ENCODE measurements around the gene MRPS34.
A peak's percentile ranks its signal among the peaks of the same experiment; 100 is the strongest.

Gene MRPS34

DNA sequence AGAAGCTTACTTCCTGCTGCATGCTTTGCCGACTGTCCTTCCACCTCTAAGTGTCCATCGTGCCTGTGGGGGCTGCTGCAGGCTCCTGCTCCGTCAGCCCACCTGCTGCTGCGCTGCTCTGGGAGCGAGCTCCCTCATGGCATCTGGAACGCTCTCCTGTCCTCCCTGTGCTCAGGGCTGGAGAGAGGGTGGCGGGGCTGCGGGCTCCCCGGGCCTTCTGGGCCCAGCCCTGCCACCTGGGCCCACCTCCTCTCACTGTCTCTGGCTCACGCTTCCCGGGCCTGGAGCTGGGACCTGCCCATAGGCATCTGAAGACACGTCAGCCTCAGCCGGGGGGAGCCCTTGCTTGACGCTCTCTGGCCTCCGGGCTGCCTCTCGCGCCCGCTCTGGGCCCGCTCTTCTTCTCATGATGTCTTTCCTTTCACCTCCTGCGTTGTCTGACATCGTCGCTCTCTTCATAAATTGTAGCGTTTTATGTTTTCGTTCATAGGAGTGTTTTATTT is 28.5 kb downstream of the MRPS34 start (continued):
- no peak for TF ChIP-seq ZNF202 (tag by site-specific recombination; IDR thresholded peaks at IDR 0.05; ENCODE audit: borderline replicate concordance)
- no peak for TF ChIP-seq ZNF529 (tag by site-specific recombination; IDR thresholded peaks at IDR 0.05; ENCODE audit: insufficient replicate concordance)
- no peak for TF ChIP-seq KLF16 (tag by site-specific recombination; IDR thresholded peaks at IDR 0.05)
- no peak for TF ChIP-seq ZFP37 (tag by site-specific recombination; IDR thresholded peaks at IDR 0.05)
- TF ChIP-seq GLI4 (tag by site-specific recombination; IDR thresholded peaks at IDR 0.05), result no peak

GRCh38 chr16:1743376-1744337 is 29.3 kb downstream of the MRPS34 start:
- TF ChIP-seq ZIC2 (tag by site-specific recombination; IDR thresholded peaks at IDR 0.05), result peak; percentile 48
- TF ChIP-seq ZNF175 (tag by site-specific recombination; IDR thresholded peaks at IDR 0.05), result no peak
- Histone ChIP-seq H3K4me3 (ENCODE audit: low read depth, low read length) (no peak overlapping the region), H3K9me3 (ENCODE audit: control insufficient read depth, insufficient read depth, low read depth, low read length) (no peaks in the 10 kb centered on the region), H3K36me3 (ENCODE audit: control insufficient read depth in 2 of 2, insufficient read depth in 1 of 2, low read length in 2 of 2) (peaks cover 0 to 79% of the 10 kb centered on the region in 2 experiments; a peak in 1 of 3 replicates), H3K4me1 (ENCODE audit: control insufficient read depth, insufficient read depth, low read length) (no peaks in the 10 kb centered on the region), H3K27ac (ENCODE audit: extremely low read depth, low read depth, low read length) (no peak overlapping the region)
- ChIA-PET POLR2A (interaction anchor here (0.5 kb wide), 1 partner anchor 38 kb away, joined by 3 read pairs; no protein-coding TSS in a partner anchor), CTCF (interaction anchor here (1.3 kb wide), 1 partner anchor 37 kb away, joined by 3 read pairs; the partner anchor contains the start of gene MAPK8IP3)

DNA sequence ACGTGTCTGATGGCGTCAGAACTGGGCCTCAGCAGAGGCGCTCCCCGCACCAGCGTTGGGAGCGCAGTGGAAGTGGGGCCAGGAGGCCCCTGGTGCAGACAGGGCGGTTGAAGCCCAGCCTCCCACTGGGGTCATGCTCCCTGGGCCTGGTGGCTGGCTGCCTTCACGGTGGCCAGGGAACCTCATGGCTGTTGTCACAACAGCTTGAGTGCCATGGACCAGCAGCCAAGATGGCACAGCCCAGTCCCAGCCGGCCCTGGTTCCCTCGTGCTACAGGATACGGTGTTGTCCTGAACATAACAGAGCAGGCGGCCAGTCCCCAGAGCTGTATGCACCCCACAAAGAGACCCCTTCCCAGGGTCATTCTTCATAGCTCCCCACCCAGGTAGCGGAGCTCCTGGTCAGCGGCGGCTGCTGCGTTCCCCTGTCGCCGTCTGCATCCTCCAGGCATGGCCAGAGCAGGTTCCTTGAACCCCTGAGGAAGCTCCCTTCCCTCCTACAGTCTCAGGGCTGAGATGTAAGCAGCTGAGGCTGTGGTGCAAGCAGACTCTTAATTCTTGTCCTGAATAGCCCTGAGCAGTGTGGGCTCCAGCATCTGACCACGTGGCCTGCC is 31.3 kb downstream of the MRPS34 start:
- no peak overlapping the region for H3K27ac ChIP-seq (ENCODE audit: extremely low read depth, low read depth, low read length)
- POLR2A ChIA-PET, result no interaction called here
- H3K4me3 ChIP-seq (ENCODE audit: low read depth, low read length), result no peak overlapping the region
- H3K4me1 ChIP-seq (ENCODE audit: control insufficient read depth, insufficient read depth, low read length), result no peaks in the 10 kb centered on the region
- TF ChIP-seq ZNF776 (tag by site-specific recombination; IDR thresholded peaks at IDR 0.05; ENCODE audit: borderline replicate concordance) (no peak), FEZF1 (tag by site-specific recombination; IDR thresholded peaks at IDR 0.05) (no peak), ZNF26 (tag by site-specific recombination; IDR thresholded peaks at IDR 0.05) (no peak)
- H3K36me3 ChIP-seq (ENCODE audit: control insufficient read depth in 2 of 2, insufficient read depth in 1 of 2, low read length in 2 of 2), result peaks cover 0 to 59% of the 10 kb centered on the region in 2 experiments; a peak in 1 of 3 replicates
- H3K9me3 ChIP-seq (ENCODE audit: control insufficient read depth, insufficient read depth, low read depth, low read length), result no peaks in the 10 kb centered on the region
- CTCF ChIA-PET, result no interaction called here

DNA sequence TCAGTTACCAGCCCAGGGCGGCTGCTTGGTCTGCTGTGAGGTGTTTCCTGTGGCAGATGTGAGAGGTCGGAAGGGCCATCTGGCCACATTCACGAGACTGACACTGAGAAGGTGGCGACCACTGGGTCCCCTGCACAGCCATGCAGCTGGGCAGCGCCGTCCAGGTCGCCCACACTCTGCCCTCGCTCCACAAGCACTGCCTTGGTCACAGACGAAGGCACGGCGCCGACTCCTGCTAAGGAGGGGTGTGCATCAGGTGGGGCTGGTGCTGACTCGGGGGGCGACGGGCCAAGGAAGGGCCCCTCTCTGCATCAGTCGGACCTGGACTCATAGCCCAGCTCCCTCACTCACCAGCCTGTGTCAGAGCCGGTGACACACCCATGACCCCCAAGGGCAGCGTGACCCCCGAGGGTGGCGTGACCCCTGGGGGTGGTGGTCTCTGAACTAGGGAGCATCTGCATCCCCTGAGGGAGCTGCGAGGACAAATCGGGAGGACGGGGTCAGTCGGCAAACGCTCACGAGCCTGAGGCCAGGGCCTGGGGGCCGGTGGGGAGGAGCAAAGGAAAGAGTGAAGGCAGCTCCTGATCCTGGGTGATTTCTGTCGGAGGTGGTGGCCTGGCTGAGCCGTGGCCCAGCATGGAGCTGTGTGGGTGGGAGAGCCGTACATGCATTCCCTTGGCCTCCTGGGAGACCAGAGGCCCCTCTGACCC is 32.0 kb downstream of the MRPS34 start:
- CTCF ChIA-PET, result no interaction called here
- Histone ChIP-seq H3K4me1 (ENCODE audit: control insufficient read depth, insufficient read depth, low read length) (no peaks in the 10 kb centered on the region), H3K4me3 (ENCODE audit: low read depth, low read length) (no peak overlapping the region), H3K36me3 (ENCODE audit: control insufficient read depth in 2 of 2, insufficient read depth in 1 of 2, low read length in 2 of 2) (peaks cover 0 to 56% of the 10 kb centered on the region in 2 experiments; a peak in 1 of 3 replicates), H3K9me3 (ENCODE audit: control insufficient read depth, insufficient read depth, low read depth, low read length) (no peaks in the 10 kb centered on the region), H3K27ac (ENCODE audit: extremely low read depth, low read depth, low read length) (no peak overlapping the region)
- no peak for TF ChIP-seq ZSCAN23 (tag by site-specific recombination; IDR thresholded peaks at IDR 0.05)
- TF ChIP-seq ZBTB8A (tag by site-specific recombination; IDR thresholded peaks at IDR 0.05), result no peak
- TF ChIP-seq ZNF19 (tag by site-specific recombination; IDR thresholded peaks at IDR 0.05; ENCODE audit: low read depth), result no peak
- TF ChIP-seq, protein P1, sequence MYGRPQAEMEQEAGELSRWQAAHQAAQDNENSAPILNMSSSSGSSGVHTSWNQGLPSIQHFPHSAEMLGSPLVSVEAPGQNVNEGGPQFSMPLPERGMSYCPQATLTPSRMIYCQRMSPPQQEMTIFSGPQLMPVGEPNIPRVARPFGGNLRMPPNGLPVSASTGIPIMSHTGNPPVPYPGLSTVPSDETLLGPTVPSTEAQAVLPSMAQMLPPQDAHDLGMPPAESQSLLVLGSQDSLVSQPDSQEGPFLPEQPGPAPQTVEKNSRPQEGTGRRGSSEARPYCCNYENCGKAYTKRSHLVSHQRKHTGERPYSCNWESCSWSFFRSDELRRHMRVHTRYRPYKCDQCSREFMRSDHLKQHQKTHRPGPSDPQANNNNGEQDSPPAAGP (tag by site-specific recombination; IDR thresholded peaks at IDR 0.05), result no peak
- TF ChIP-seq ZBTB48 (tag by site-specific recombination; IDR thresholded peaks at IDR 0.05), result no peak
- no peak for TF ChIP-seq ZNF610 (tag by site-specific recombination; IDR thresholded peaks at IDR 0.05; ENCODE audit: borderline replicate concordance)
- TF ChIP-seq, protein P2, sequence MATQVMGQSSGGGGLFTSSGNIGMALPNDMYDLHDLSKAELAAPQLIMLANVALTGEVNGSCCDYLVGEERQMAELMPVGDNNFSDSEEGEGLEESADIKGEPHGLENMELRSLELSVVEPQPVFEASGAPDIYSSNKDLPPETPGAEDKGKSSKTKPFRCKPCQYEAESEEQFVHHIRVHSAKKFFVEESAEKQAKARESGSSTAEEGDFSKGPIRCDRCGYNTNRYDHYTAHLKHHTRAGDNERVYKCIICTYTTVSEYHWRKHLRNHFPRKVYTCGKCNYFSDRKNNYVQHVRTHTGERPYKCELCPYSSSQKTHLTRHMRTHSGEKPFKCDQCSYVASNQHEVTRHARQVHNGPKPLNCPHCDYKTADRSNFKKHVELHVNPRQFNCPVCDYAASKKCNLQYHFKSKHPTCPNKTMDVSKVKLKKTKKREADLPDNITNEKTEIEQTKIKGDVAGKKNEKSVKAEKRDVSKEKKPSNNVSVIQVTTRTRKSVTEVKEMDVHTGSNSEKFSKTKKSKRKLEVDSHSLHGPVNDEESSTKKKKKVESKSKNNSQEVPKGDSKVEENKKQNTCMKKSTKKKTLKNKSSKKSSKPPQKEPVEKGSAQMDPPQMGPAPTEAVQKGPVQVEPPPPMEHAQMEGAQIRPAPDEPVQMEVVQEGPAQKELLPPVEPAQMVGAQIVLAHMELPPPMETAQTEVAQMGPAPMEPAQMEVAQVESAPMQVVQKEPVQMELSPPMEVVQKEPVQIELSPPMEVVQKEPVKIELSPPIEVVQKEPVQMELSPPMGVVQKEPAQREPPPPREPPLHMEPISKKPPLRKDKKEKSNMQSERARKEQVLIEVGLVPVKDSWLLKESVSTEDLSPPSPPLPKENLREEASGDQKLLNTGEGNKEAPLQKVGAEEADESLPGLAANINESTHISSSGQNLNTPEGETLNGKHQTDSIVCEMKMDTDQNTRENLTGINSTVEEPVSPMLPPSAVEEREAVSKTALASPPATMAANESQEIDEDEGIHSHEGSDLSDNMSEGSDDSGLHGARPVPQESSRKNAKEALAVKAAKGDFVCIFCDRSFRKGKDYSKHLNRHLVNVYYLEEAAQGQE (tag by site-specific recombination; IDR thresholded peaks at IDR 0.05), result no peak
- no peak for TF ChIP-seq ZNF239 (tag by site-specific recombination; IDR thresholded peaks at IDR 0.05)
- TF ChIP-seq ZNF623 (tag by site-specific recombination; IDR thresholded peaks at IDR 0.05), result no peak
- TF ChIP-seq HOXD13 (CRISPR knock-in tag; IDR thresholded peaks at IDR 0.05; ENCODE audit: borderline replicate concordance), result no peak
- POLR2A ChIA-PET, result no interaction called here
